SK-N-SH (cell line): ENCODE data around the gene ERI2.

Experiments
- CTCF ChIP-seq: fragments of 200-600 bp; sonication (generic); IDR thresholded peaks from 2 replicates; pipeline ENCODE4 v1.6.1; 2017; ENCODE audit warnings: antibody characterized with exemption, mild to moderate bottlenecking, moderate library complexity
- EZH2phosphoT487 ChIP-seq: fragments of 200-600 bp; sonication (generic); IDR thresholded peaks from 2 replicates; pipeline ENCODE4 v1.6.1; 2017; ENCODE audit warnings: low read depth, mixed run types, mild to moderate bottlenecking, antibody characterized with exemption, moderate library complexity, borderline replicate concordance
- JUND ChIP-seq: IDR thresholded peaks from 2 replicates; pipeline ENCODE4 v1.4.0; 2012
- MXI1 ChIP-seq: IDR thresholded peaks from 2 replicates; pipeline ENCODE4 v1.6.1; 2012; ENCODE audit warnings: mild to moderate bottlenecking, low read depth, low read length, improper control_type of control experiment
- POLR2AphosphoS5 ChIP-seq: IDR thresholded peaks from 2 replicates; pipeline ENCODE4 v1.6.1; 2012; ENCODE audit warnings: low read depth, low read length
- TCF12 ChIP-seq: IDR thresholded peaks from 2 replicates; pipeline ENCODE4 v1.4.0; 2012
- USF2 ChIP-seq: fragments of 150-350 bp; IDR thresholded peaks from 2 replicates; pipeline ENCODE4 v1.6.1; 2017; ENCODE audit warnings: antibody characterized with exemption, low read length, low read depth, borderline replicate concordance
- YY1 ChIP-seq: IDR thresholded peaks from 2 replicates; pipeline ENCODE4 v1.4.0; 2012; ENCODE audit warnings: low read depth, mild to moderate bottlenecking
- TF ChIP-seq, protein P1 (sequence below): IDR thresholded peaks from 2 replicates; pipeline ENCODE4 v1.4.0; 2012; ENCODE audit warnings: low read depth, borderline replicate concordance

- TF ChIP-seq USF2 = no peak
- TF ChIP-seq MXI1 = no peak
- no peak for TF ChIP-seq POLR2AphosphoS5
- TF ChIP-seq JUND = no peak
- no peak for TF ChIP-seq EZH2phosphoT487
- TF ChIP-seq, protein P1, sequence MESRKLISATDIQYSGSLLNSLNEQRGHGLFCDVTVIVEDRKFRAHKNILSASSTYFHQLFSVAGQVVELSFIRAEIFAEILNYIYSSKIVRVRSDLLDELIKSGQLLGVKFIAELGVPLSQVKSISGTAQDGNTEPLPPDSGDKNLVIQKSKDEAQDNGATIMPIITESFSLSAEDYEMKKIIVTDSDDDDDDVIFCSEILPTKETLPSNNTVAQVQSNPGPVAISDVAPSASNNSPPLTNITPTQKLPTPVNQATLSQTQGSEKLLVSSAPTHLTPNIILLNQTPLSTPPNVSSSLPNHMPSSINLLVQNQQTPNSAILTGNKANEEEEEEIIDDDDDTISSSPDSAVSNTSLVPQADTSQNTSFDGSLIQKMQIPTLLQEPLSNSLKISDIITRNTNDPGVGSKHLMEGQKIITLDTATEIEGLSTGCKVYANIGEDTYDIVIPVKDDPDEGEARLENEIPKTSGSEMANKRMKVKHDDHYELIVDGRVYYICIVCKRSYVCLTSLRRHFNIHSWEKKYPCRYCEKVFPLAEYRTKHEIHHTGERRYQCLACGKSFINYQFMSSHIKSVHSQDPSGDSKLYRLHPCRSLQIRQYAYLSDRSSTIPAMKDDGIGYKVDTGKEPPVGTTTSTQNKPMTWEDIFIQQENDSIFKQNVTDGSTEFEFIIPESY = no peak
- TF ChIP-seq TCF12 = no peak
- TF ChIP-seq YY1 = no peak
- no peak for TF ChIP-seq CTCF
Measured at GRCh38 chr16:20850981-20851380, 44.7 kb upstream of the ERI2 start.
